Measurements from ENCODE around the gene SLC4A1. TPM values are rescaled to one million over a fixed set of nuclear protein-coding genes. Genes with fewer than 3 reads are reported as not detected.

Gene SLC4A1
- total RNA-seq (ENCODE audit: unreplicated experiment), result not detected
- long read RNA-seq, result 0 reads

GRCh38 chr17:44267818-44268490 is at the start of gene SLC4A1:
Gene SLC4A1 (minus strand): TSS chr17:44268135. CDS start chr17:44262866, 5,269 bp downstream.
- Mint-ChIP-seq H3K4me1 (ENCODE audit: unreplicated experiment) (peaks cover 9% of the 10 kb centered on the region), H3K27ac (ENCODE audit: unreplicated experiment) (no peak within 1 kb of the TSS), H3K9me3 (ENCODE audit: unreplicated experiment) (no peaks in the 10 kb centered on the region), H3K36me3 (ENCODE audit: low read depth, unreplicated experiment) (no peaks in the 10 kb centered on the region), H3K27me3 (ENCODE audit: unreplicated experiment) (peaks cover 8% of the 10 kb centered on the region), H3K4me3 (ENCODE audit: unreplicated experiment) (no peak within 1 kb of the TSS)
- DNase-seq (ENCODE audit: low spot score), result no peak
- no peak for TF ChIP-seq CTCF (IDR thresholded peaks at IDR 0.05; ENCODE audit: unreplicated experiment)

- no peak for TF ChIP-seq CTCF (IDR thresholded peaks at IDR 0.05; ENCODE audit: unreplicated experiment)
- DNase-seq (ENCODE audit: low spot score), result no peak
- Mint-ChIP-seq H3K4me3 (ENCODE audit: unreplicated experiment) (peak overlapping the region; percentile 84), H3K36me3 (ENCODE audit: low read depth, unreplicated experiment) (peaks cover 18% of the 10 kb centered on the region), H3K9me3 (ENCODE audit: unreplicated experiment) (no peaks in the 10 kb centered on the region), H3K4me1 (ENCODE audit: unreplicated experiment) (peaks cover 9% of the 10 kb centered on the region), H3K27me3 (ENCODE audit: unreplicated experiment) (peaks cover 26% of the 10 kb centered on the region), H3K27ac (ENCODE audit: unreplicated experiment) (peak overlapping the region; percentile 80)
Observed at GRCh38 chr17:44317545-44317944, 49.6 kb upstream of the SLC4A1 start.

- no peak for TF ChIP-seq CTCF (IDR thresholded peaks at IDR 0.05; ENCODE audit: unreplicated experiment)
- H3K4me1 Mint-ChIP-seq (ENCODE audit: unreplicated experiment), result peaks cover 9% of the 10 kb centered on the region
- H3K4me3 Mint-ChIP-seq (ENCODE audit: unreplicated experiment), result peak overlapping the region; percentile 86
- no peaks in the 10 kb centered on the region for H3K9me3 Mint-ChIP-seq (ENCODE audit: unreplicated experiment)
- peaks cover 25% of the 10 kb centered on the region for H3K27me3 Mint-ChIP-seq (ENCODE audit: unreplicated experiment)
- H3K27ac Mint-ChIP-seq (ENCODE audit: unreplicated experiment), result peak overlapping the region; percentile 9
- peak; percentile 23 for DNase-seq (ENCODE audit: low spot score)
- H3K36me3 Mint-ChIP-seq (ENCODE audit: low read depth, unreplicated experiment), result peaks cover 13% of the 10 kb centered on the region
Observed at GRCh38 chr17:44315760-44316731, 48.1 kb upstream of the SLC4A1 start.

- no peak for TF ChIP-seq CTCF (IDR thresholded peaks at IDR 0.05; ENCODE audit: unreplicated experiment)
- DNase-seq (ENCODE audit: low spot score), result peak; percentile 54
- peaks cover 12% of the 10 kb centered on the region for H3K36me3 Mint-ChIP-seq (ENCODE audit: low read depth, unreplicated experiment)
- peaks cover 25% of the 10 kb centered on the region for H3K27me3 Mint-ChIP-seq (ENCODE audit: unreplicated experiment)
- H3K4me3 Mint-ChIP-seq (ENCODE audit: unreplicated experiment), result peak overlapping the region; percentile 86
- peaks cover 9% of the 10 kb centered on the region for H3K4me1 Mint-ChIP-seq (ENCODE audit: unreplicated experiment)
- H3K9me3 Mint-ChIP-seq (ENCODE audit: unreplicated experiment), result no peaks in the 10 kb centered on the region
- H3K27ac Mint-ChIP-seq (ENCODE audit: unreplicated experiment), result no peak overlapping the region
Observed at GRCh38 chr17:44314869-44315661, 47.1 kb upstream of the SLC4A1 start.

Data from endothelial cell (in vitro differentiated cells).